Activated T-cell treated with anti-CD3 and anti-CD28 coated beads for 4 hours (primary cell): ENCODE results near the gene ZNF282.
"Not testable (repeated sequence)": the region's sequence is repeated elsewhere in the genome, so short reads cannot be mapped to it uniquely, and the experiment has no call there.

ENCODE experiments used
- DNase-seq: peaks from one replicate; pipeline ENCODE4 v3.0.0-alpha.2; 2020

ZNF282 gene

GRCh38 chr7:149226366-149226765 is 31.0 kb downstream of the ZNF282 start:
- not testable (repeated sequence) for DNase-seq

DNA sequence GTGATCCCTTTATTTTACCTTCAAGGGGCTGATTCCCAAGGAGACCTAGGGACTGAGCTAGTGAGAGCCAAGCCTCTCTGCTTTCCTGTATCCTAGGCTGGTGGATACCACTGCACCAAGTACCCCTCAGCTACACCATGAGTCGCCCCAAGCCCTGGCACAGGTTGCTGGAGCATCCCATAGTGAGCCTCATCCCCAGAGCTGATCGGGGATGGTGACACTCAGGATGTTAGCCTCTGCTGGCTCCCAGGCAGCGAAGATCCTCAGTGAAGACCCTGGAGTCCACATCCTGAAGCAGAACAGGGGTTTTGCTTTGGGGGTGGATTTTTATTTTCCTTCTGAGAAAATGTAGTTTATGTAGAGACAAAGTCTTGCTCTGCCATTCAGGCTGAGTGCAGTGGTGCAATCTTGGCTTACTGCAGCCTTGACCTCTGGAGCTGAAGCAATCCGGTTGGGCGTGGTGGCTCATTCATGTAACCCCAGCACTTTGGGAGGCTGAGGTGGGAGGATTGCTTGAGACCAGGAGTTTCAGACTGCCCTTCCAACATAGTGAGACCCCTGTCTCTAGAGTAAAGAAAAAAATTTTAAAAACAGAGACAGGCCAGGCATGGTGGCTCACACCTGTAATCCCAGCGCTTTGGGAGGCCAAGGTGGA is 31.6 kb downstream of the ZNF282 start:
- DNase-seq = no peak

DNA sequence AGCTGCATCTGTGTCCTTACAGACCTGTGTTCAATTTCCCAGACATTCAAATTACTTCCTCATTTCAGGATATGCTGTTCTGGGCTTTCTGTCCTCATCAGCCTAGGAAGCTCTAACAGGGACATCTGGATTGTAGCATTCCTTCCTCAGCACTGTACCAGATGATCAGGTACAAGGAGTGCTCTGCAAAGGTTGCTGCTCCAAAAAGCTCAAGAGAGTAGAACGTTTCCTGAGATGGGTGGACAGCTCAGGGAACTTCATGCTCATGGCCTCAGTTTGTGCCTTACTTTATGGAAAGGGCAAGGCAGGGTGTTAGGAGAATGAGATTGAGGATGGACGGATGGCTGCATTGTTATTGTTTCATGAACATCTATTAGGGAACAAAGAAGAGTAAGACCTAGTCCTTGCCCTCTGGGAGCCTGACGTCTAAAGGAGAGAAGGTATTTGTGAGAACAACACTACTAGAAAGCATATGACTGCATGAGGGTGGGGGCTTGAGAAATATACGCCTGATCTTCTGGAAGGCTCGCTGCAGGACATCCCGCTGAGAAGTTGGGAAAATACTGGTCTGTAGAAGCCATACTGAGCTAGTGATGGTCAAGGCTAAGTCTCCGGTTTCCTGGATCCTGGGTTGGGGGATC is 33.6 kb downstream of the ZNF282 start:
- DNase-seq = no peak

- DNase-seq = no peak
These were observed 34.2 kb downstream of the ZNF282 start for GRCh38 chr7:149229526-149229925.

DNA sequence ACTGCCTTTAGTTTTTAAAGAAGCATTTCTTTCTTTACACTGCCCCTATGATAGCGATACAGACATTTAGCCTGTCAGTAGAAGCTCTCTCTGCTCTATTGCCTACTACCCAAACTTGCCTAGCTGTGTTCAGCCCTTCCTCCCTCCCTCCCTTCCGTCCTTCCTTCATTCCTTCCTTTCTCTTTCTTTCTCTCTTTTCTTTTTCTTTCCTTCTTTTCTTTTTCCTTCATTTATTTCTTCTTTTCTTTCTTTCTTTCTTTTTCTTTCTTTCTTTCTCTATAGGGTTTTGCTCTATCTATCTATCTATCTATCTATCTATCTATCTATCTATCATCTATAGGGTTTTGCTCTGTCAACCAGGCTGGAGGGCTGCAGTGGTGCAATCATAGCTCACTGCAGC is 37.0 kb downstream of the ZNF282 start:
- no peak for DNase-seq

DNA sequence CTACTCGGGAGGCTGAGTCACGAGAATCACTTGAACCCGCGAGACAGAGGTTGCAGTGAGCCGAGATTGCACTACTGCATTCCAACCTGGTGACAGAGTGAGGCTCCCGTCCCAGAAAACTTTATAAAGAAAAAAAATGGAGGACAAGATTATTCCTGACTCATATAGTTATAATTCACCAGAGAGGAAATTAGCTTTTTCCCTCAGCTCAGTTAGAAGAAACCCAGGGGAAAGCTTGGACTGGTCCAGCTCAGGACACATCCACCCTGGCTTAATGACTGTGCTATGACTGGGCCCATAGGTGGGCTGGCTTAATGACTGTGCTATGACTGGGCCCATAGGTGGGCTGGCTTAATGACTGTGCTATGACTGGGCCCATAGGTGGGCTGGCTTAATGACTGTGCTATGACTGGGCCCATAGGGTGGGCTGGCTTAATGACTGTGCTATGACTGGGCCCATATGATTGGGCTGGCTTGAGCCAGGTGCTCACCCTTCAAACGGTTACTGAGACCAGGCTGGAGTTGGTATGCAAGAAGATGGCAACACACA is 38.4 kb downstream of the ZNF282 start:
- not testable (repeated sequence) for DNase-seq

- no peak for DNase-seq
These were observed 42.2 kb downstream of the ZNF282 start for GRCh38 chr7:149237502-149237901.

DNA sequence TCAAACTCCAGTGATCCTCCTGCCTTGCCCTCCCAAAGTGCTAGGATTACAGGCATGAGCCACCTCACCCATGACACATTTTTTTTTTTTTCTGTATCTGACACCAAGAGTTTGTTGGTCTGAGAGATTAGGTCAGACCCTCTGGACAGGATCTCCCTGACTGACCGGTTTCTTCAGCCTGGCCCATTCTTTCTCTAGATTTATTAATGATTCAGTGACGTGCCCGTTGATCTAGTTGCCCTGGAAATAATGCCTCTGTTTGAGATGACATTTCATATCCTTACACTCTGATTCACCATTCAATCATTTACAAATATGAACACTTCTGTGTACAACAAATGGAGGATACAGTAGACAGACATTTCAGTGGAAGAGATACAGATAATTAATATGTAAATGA is 42.7 kb downstream of the ZNF282 start:
- DNase-seq = no peak

- peak; percentile 81 for DNase-seq
These were observed 44.2 kb downstream of the ZNF282 start, which contains the start of gene ZNF212 for GRCh38 chr7:149239345-149240143. ZNF212 (plus strand) TSS chr7:149239651; CDS start chr7:149239779, 128 bp downstream.

DNA sequence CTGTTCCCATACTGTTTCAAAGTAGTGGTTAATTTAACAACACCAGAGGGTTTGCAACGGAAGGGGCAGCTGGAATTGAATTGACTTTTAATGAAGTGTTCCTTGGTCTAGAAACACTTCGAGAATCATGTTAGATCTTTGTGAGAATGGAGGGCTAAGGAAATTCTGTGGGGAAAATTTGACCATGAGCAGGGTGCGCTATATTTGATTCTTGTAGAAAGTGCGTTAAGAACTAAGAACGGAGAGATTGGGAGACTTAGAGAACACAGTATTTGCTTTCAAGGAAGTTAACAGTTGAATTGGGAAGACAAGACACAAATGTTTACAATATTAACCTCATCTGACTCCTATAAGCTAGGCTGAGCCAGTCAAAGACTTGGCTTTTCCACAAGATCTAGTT is 45.3 kb downstream of the ZNF282 start:
- DNase-seq = no peak

DNA sequence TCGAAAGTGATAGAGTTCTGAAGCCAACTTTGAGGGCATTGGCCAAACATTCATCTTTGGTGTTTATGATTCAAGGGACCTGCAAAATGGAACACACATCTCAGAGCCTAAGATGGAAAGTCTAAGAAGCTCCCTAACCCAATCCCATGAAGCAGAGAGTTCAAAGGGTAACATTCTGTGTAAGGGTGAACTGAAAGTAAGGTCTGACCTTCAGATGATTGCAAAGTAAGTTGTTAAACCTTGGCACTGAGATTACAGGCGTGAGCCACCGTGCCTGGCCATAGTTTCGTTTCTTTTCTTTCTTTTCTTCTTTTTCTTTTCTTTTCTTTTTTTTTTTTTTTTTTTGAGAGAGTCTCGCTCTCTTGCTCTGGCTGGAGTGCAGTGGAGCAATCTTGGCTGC is 46.4 kb downstream of the ZNF282 start:
- DNase-seq = no peak

DNA sequence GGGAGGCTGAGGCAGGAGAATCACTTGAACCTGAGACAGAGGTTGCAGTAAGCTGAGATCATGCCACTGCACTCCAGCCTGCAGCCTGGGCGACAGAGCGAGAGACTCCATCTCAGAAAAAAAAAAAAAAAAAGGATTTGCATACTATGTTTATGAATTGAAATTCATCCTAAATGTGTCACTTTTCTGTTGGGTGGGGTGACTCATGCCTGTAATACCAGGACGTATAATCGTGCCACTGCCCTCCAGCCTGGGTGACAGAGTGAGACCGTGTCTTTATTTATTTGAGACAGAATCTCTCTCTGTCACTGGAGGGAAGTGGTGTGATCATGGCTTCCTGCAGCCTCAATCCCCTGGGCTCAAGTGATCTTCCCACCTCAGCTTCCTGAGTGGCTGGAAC is 49.9 kb downstream of the ZNF282 start:
- DNase-seq = no peak

DNA sequence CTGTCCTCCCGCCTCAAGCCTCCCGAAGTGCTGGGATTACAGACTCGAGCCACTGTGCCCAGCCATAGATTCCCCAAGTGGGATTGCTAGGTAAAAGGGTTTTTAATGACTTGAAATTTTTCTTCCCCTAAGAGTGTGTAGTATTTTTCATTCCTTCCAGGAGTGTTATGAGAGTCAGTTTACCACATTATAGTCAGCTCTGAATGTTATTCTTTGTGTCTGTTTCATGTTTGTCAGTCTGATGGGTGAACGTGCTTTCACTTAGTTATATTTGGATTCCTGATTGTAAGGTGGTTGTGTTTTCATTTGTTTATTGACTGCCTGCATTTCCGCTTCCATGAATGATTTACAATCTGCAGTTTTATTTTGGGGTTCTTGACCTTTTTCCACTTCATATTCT is 50.4 kb downstream of the ZNF282 start:
- no peak for DNase-seq

GRCh38 chr7:149248777-149249176 is 53.4 kb downstream of the ZNF282 start:
- DNase-seq = no peak

GRCh38 chr7:149250151-149250550 is 54.8 kb downstream of the ZNF282 start:
- DNase-seq = not testable (repeated sequence)

DNA sequence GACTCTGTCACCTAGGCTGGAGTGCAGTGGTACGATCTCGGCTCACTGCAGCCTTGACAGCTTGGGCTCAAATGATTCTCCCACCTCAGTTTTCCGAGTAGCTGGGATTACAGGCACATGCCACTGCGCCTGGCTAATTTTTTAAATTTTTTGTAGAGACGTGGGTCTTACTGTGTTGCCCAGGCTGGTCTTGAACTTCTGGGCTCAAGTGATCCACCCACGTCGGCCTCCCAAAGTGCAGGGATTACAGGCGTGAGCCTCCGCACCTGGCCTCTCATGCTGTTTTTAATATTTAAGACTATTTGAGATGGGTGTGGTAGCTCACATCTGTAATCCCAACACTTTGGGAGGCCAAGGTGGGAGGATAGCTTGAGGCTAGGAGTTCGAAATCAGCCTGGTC is 56.2 kb downstream of the ZNF282 start:
- DNase-seq = not testable (repeated sequence)

GRCh38 chr7:149252378-149252777 is 57.0 kb downstream of the ZNF282 start:
- no peak for DNase-seq

GRCh38 chr7:149253665-149254064 is 58.3 kb downstream of the ZNF282 start:
- DNase-seq = no peak

DNA sequence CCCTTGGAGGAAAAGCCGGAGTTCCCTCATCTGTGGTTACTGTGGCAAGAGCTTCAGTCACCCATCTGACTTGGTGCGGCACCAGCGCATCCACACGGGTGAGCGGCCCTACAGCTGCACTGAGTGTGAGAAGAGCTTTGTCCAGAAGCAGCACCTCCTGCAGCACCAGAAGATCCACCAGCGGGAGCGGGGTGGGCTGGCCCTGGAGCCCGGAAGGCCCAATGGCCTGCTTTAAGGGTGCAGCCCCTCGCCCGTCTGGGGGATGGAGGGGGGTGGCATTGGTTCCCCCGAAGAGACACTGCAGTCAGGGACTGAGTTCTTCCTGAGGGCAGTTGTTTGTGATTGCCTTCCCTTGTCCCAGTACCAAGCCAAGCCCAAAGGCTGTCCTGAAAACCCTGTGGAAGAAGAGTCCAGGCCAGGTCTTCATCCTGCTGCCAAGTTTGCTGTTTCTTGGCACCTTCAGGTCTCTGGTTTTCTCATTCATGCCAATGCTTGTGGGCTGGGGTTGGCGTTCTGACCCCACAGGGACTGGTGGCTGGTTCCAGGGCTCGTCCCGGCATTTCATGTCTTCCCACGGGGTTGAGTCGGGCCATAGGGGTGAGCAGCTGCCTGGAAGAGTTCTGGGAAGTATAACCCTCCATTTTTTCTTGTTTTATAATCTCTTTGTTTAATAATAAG is 59.0 kb downstream of the ZNF282 start:
- DNase-seq = no peak

GRCh38 chr7:149255174-149255573 is 59.8 kb downstream of the ZNF282 start:
- DNase-seq = no peak

DNA sequence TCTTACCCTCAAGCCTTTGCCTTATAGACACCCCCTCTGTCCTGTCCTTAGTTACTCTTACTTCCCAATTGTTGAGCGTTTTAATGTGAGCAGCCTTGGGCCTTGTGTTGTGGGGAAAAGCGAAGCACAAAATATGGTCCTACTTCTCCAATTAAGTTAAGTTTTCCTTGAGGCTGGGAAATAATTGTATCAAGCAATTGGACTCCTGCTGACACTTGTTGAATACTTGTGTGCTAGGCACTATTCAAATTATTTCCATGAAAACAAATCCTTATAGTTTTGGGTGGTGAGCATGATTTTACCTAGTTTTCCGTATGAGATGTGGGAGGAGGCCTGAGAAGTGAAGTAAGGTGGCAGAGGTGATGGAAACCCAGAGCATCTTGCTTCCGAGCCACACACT is 61.2 kb downstream of the ZNF282 start:
- no peak for DNase-seq

DNA sequence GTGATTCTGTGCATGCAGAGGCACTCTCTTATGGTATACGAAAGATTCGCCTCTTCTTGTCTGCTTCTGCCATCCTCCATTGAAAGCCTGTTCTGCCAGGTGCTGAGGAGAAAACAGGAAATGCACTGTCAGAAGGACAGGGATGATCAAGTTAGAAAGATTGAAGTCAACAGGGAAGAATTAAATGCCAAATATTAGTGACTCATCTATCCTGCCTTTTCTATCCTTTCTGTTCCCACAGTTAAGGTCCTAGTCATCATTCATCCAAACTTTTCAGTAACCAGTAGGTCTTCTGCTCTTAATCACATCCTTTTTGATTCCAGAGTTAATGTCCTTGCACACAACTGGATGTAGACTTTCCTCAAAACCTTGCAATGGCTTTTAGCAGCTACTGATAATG is 61.8 kb downstream of the ZNF282 start:
- DNase-seq = no peak

- DNase-seq = no peak
These were observed 66.0 kb downstream of the ZNF282 start for GRCh38 chr7:149261316-149261828.
